Natural killer cell (primary cell): ENCODE measurements around the gene WRAP53. TPM values are rescaled to one million over a fixed set of nuclear protein-coding genes. Genes with fewer than 3 reads are reported as not detected.

ENCODE experiments used
- ATAC-seq, 3 donors: fragments of 150-1000 bp in 2 of 3; fragments of 200-7000 bp in 1 of 3; cut with Tn5 transposase; 1 replicate in 1 of 3; 2 replicates in 2 of 3; pipeline ENCODE4 v1.10.0; 2021; ENCODE audit warnings: mild to moderate bottlenecking in 2 of 3, moderate library complexity in 2 of 3
- DNase-seq, 2 donors: peaks; one replicate each; pipeline versions ENCODE4 v3.0.0 to v3.0.0-alpha.2; 2013 to 2021; ENCODE audit warnings: mixed read lengths in 1 of 2
- H3K27ac ChIP-seq: one replicate; pipeline ENCODE4 v1.5.1; 2013; ENCODE audit warnings: mild to moderate bottlenecking, low read length
- H3K27me3 ChIP-seq: one replicate; pipeline ENCODE4 v1.6.1; 2013; ENCODE audit warnings: low read length; ENCODE audit not compliant: control insufficient read depth, insufficient read depth
- H3K36me3 ChIP-seq: one replicate; pipeline ENCODE4 v1.6.1; 2013; ENCODE audit warnings: low read length; ENCODE audit not compliant: control insufficient read depth, insufficient read depth
- H3K4me1 ChIP-seq: one replicate; pipeline ENCODE4 v1.6.1; 2013; ENCODE audit warnings: low read length; ENCODE audit not compliant: control insufficient read depth, insufficient read depth
- H3K4me3 ChIP-seq: one replicate; pipeline ENCODE4 v1.5.1; 2013; ENCODE audit warnings: low read length
- H3K9me3 ChIP-seq: one replicate; pipeline ENCODE4 v1.6.1; 2013; ENCODE audit warnings: low read length; ENCODE audit not compliant: control insufficient read depth, insufficient read depth
- H3K27ac Mint-ChIP-seq, 2 donors: one replicate each; pipeline ENCODE4 v1.8.0; 2022; ENCODE audit warnings: mild to moderate bottlenecking in 2 of 2, mixed read lengths in 2 of 2, moderate library complexity in 1 of 2
- H3K27me3 Mint-ChIP-seq, 2 donors: one replicate each; pipeline ENCODE4 v1.8.0; 2022; ENCODE audit warnings: low read depth in 2 of 2, mixed read lengths in 2 of 2
- H3K36me3 Mint-ChIP-seq: one replicate; pipeline ENCODE4 v1.8.0; 2022; ENCODE audit warnings: mixed read lengths
- H3K4me1 Mint-ChIP-seq, 2 donors: one replicate each; pipeline ENCODE4 v1.8.0; 2022; ENCODE audit warnings: mixed read lengths in 2 of 2
- H3K4me3 Mint-ChIP-seq: one replicate; pipeline ENCODE4 v1.8.0; 2022; ENCODE audit warnings: mild to moderate bottlenecking, moderate library complexity, mixed read lengths
- H3K9me3 Mint-ChIP-seq, 2 donors: one replicate each; pipeline ENCODE4 v1.8.0; 2022; ENCODE audit warnings: mixed read lengths in 2 of 2
- CTCF ChIP-seq: fragments of 200-600 bp; IDR thresholded peaks from one replicate; pipeline ENCODE4 v1.8.0; 2022; ENCODE audit warnings: antibody characterized with exemption
- WGBS: methylation state at CpG from one replicate; pipeline ENCODE4 v1.1.7; 2013; ENCODE audit warnings: missing lambda C conversion rate; ENCODE audit not compliant: insufficient coverage; 5-methylcytosine and 5-hydroxymethylcytosine counted together
- intact Hi-C: fragments of 100-400 bp; cut with micrococcal nuclease; formaldehyde crosslinking; loops from one replicate; pipeline ENCODE4 v1.14.2; 2022
- total RNA-seq, 4 donors: library from RNA; stranded (reverse); fragments of 120-200 nt in 1 of 4; gene quantifications; one replicate each; pipeline versions ENCODE4 v1.2.3 to v1.2.4, GENCODE V29; 2013 to 2022

WRAP53 gene
- total RNA-seq, 3 donors from 2014 or later (not counting 1 experiment from before 2014, with no cell fraction given), result 9.9 to 12.8 (median 12.0) TPM

GRCh38 chr17:7729816-7730215 is 41.5 kb downstream of the WRAP53 start:
- Mint-ChIP-seq H3K27me3 (peaks cover 15 to 18% of the 10 kb centered on the region in 2 donors), H3K9me3 (no peaks in the 10 kb centered on the region), H3K27ac (no peak overlapping the region), H3K4me1 (no peaks in the 10 kb centered on the region), H3K4me3 (no peak overlapping the region), H3K36me3 (no peaks in the 10 kb centered on the region)
- TF ChIP-seq CTCF, result no peak
- no peak overlapping the region for H3K27ac ChIP-seq
- H3K4me1 ChIP-seq, result no peaks in the 10 kb centered on the region
- DNase-seq (no peak), ATAC-seq (no peak)
- H3K9me3 ChIP-seq, result no peaks in the 10 kb centered on the region
- H3K36me3 ChIP-seq, result no peaks in the 10 kb centered on the region
- H3K4me3 ChIP-seq, result no peak overlapping the region
- WGBS, result 0% methylated on average over 1 of the region's 1 CpG
- intact Hi-C loops, result no loop called here
- no peaks in the 10 kb centered on the region for H3K27me3 ChIP-seq

- H3K9me3 ChIP-seq, result no peaks in the 10 kb centered on the region
- H3K4me1 ChIP-seq, result no peaks in the 10 kb centered on the region
- H3K4me3 ChIP-seq, result no peak overlapping the region
- DNase-seq (no peak), ATAC-seq (no peak)
- Mint-ChIP-seq H3K27ac (no peak overlapping the region), H3K4me1 (no peaks in the 10 kb centered on the region), H3K27me3 (peaks cover 17 to 18% of the 10 kb centered on the region in 2 donors), H3K4me3 (no peak overlapping the region), H3K9me3 (no peaks in the 10 kb centered on the region), H3K36me3 (no peaks in the 10 kb centered on the region)
- no peak for TF ChIP-seq CTCF
- intact Hi-C loops, result no loop called here
- WGBS, result 93% methylated on average over 11 of the region's 14 CpGs
- H3K27ac ChIP-seq, result no peak overlapping the region
- no peaks in the 10 kb centered on the region for H3K27me3 ChIP-seq
- H3K36me3 ChIP-seq, result no peaks in the 10 kb centered on the region
These were observed 44.8 kb downstream of the WRAP53 start for GRCh38 chr17:7732981-7733539.

GRCh38 chr17:7737601-7738000 is 49.3 kb downstream of the WRAP53 start:
- Histone ChIP-seq H3K27ac (no peak overlapping the region), H3K4me1 (no peaks in the 10 kb centered on the region), H3K4me3 (no peak overlapping the region), H3K36me3 (no peaks in the 10 kb centered on the region), H3K27me3 (peaks cover 2% of the 10 kb centered on the region), H3K9me3 (no peaks in the 10 kb centered on the region)
- intact Hi-C loops, result no loop called here
- Mint-ChIP-seq H3K4me3 (no peak overlapping the region), H3K36me3 (no peaks in the 10 kb centered on the region), H3K27me3 (peaks cover 21 to 34% of the 10 kb centered on the region in 2 donors), H3K27ac (no peak overlapping the region), H3K9me3 (no peaks in the 10 kb centered on the region), H3K4me1 (no peaks in the 10 kb centered on the region)
- ATAC-seq, result no peak
- TF ChIP-seq CTCF, result no peak
- WGBS, result 89% methylated on average over 5 of the region's 5 CpGs
- DNase-seq, result no peak

GRCh38 chr17:7739746-7740145 is 51.5 kb downstream of the WRAP53 start:
- no peak for TF ChIP-seq CTCF
- Histone ChIP-seq H3K4me1 (no peaks in the 10 kb centered on the region), H3K27ac (no peak overlapping the region), H3K4me3 (no peak overlapping the region), H3K9me3 (no peaks in the 10 kb centered on the region), H3K27me3 (peaks cover 2% of the 10 kb centered on the region), H3K36me3 (no peaks in the 10 kb centered on the region)
- 78% methylated on average over 11 of the region's 14 CpGs for WGBS
- DNase-seq (no peak), ATAC-seq (no peak)
- Mint-ChIP-seq H3K9me3 (no peaks in the 10 kb centered on the region), H3K4me1 (no peaks in the 10 kb centered on the region), H3K27me3 (peaks cover 22 to 26% of the 10 kb centered on the region in 2 donors), H3K36me3 (no peaks in the 10 kb centered on the region), H3K27ac (no peak overlapping the region), H3K4me3 (no peak overlapping the region)
- intact Hi-C loops, result loop anchor here (10.0 kb wide), 1 partner anchor 115 kb away; the partner anchor contains the start of genes CYB5D1, NAA38 and TMEM88
